Activated gamma-delta T cell (primary cell): ENCODE data around the gene MICAL3.
"Not testable (repeated sequence)": the region's sequence is repeated elsewhere in the genome, so short reads cannot be mapped to it uniquely, and the experiment has no call there.

Experiments used
- DNase-seq: peaks from one replicate; lab custom pipeline; 2025; lab: John Stamatoyannopoulos, UW

The MICAL3 gene

GRCh38 chr22:17884893-17885292 is 139.5 kb downstream of the MICAL3 start:
- DNase-seq, result no peak

GRCh38 chr22:17884084-17884483 is 140.3 kb downstream of the MICAL3 start:
- DNase-seq, result no peak

GRCh38 chr22:17883356-17883755 is 141.0 kb downstream of the MICAL3 start:
- DNase-seq, result no peak

GRCh38 chr22:17882727-17883126 is 141.6 kb downstream of the MICAL3 start:
- no peak for DNase-seq

GRCh38 chr22:17882162-17882561 is 142.2 kb downstream of the MICAL3 start:
- no peak for DNase-seq

- no peak for DNase-seq
Observed at GRCh38 chr22:17881366-17881765, 143.0 kb downstream of the MICAL3 start.

- DNase-seq, result no peak
Observed at GRCh38 chr22:17880468-17880867, 143.9 kb downstream of the MICAL3 start.

GRCh38 chr22:17880020-17880419 is 144.3 kb downstream of the MICAL3 start:
- no peak for DNase-seq

GRCh38 chr22:17878941-17879340 is 145.4 kb downstream of the MICAL3 start:
- DNase-seq, result no peak

GRCh38 chr22:17878186-17878694 is 146.1 kb downstream of the MICAL3 start:
- DNase-seq, result no peak

GRCh38 chr22:17876878-17877855 is 147.2 kb downstream of the MICAL3 start:
- not testable (repeated sequence) for DNase-seq

GRCh38 chr22:17876306-17876831 is 148.0 kb downstream of the MICAL3 start:
- no peak for DNase-seq

GRCh38 chr22:17875631-17876030 is 148.7 kb downstream of the MICAL3 start:
- no peak for DNase-seq

- DNase-seq, result no peak
Observed at GRCh38 chr22:17875156-17875555, 149.2 kb downstream of the MICAL3 start.

GRCh38 chr22:17874231-17874905 is 150.0 kb downstream of the MICAL3 start:
- DNase-seq, result no peak

GRCh38 chr22:17873804-17874203 is 150.6 kb downstream of the MICAL3 start:
- DNase-seq, result no peak

GRCh38 chr22:17873116-17873515 is 151.2 kb downstream of the MICAL3 start:
- no peak for DNase-seq

- no peak for DNase-seq
Observed at GRCh38 chr22:17872471-17872870, 151.9 kb downstream of the MICAL3 start.

- DNase-seq, result no peak
Observed at GRCh38 chr22:17871726-17872458, 152.5 kb downstream of the MICAL3 start.

GRCh38 chr22:17870407-17870806 is 154.0 kb downstream of the MICAL3 start:
- DNase-seq, result no peak

GRCh38 chr22:17869285-17870096 is 154.9 kb downstream of the MICAL3 start:
- no peak for DNase-seq
